ENCODE results near the gene KLHL26. TPM values are rescaled to one million over a fixed set of nuclear protein-coding genes. Genes with fewer than 3 reads are reported as not detected.

Gene KLHL26
- total RNA-seq, 4 donors from 2014 or later, result 7.0 to 15.7 (median 7.6) TPM

- Histone ChIP-seq H3K4me3 (peak overlapping the region; percentile 8 to 55 (median 34)), H3K9me3 (no peaks in the 10 kb centered on the region), H3K27ac (no peak overlapping the region), H3K27me3 (peaks cover 98% of the 10 kb centered on the region), H3K4me1 (peaks cover 12 to 37% (median 32%) of the 10 kb centered on the region in 4 donors), H3K36me3 (no peaks in the 10 kb centered on the region)
- in situ Hi-C loops (cut with MboI; ENCODE audit: low pct_ligation_motif_present in 1 of 4, low pct_unique_long_range_greater_than_20kb in 1 of 4, low sequenced_read_pairs in 3 of 4), result loop anchor here in 1 of 4 donors (25.0 kb wide), 1 partner anchor 200 kb away; no protein-coding TSS in a partner anchor
- intact Hi-C loops (cut with DNase I; ENCODE audit: low total_unique reads), result no loop called here
- DNase-seq, result no peak
- WGBS, 2 donors (ENCODE audit: low coverage in 1 of 2), result 0 to 3% methylated on average over 4 to 29 of the region's 30 CpGs
- TF ChIP-seq POLR2AphosphoS5 (IDR thresholded peaks at IDR 0.05), result no peak
- TF ChIP-seq CTCF (IDR thresholded peaks at IDR 0.05), result no peak
- no peak for TF ChIP-seq EP300 (IDR thresholded peaks at IDR 0.05; ENCODE audit: low read depth)
- TF ChIP-seq POLR2A (IDR thresholded peaks at IDR 0.05), result no peak
Measured at GRCh38 chr19:18612051-18612771, 24.6 kb upstream of the KLHL26 start.

GRCh38 chr19:18612772-18613588 lies 23.8 kb upstream of the KLHL26 start, which contains the start of gene TMEM59L:
Gene TMEM59L, plus strand, starts transcription at chr19:18612870. Its CDS starts 89 bp downstream, at chr19:18612959.
- WGBS, 2 donors (ENCODE audit: low coverage in 1 of 2), result 5% methylated on average over 30 of the region's 70 CpGs; no CpG with 5 or more reads in 1 of the 2 donors
- peaks cover 98% of the 10 kb centered on the region for H3K27me3 ChIP-seq
- peaks cover 6 to 29% (median 26%) of the 10 kb centered on the region in 4 donors for H3K4me1 ChIP-seq
- TF ChIP-seq POLR2A (IDR thresholded peaks at IDR 0.05) (no peak), EP300 (IDR thresholded peaks at IDR 0.05; ENCODE audit: low read depth) (no peak), CTCF (IDR thresholded peaks at IDR 0.05) (no peak), POLR2AphosphoS5 (IDR thresholded peaks at IDR 0.05) (no peak)
- DNase-seq, result no peak
- in situ Hi-C loops (cut with MboI; ENCODE audit: low pct_ligation_motif_present in 1 of 4, low pct_unique_long_range_greater_than_20kb in 1 of 4, low sequenced_read_pairs in 3 of 4) (loop anchor here in 1 of 4 donors (25.0 kb wide), 1 partner anchor 199 kb away; no protein-coding TSS in a partner anchor), intact Hi-C loops (cut with DNase I; ENCODE audit: low total_unique reads) (no loop called here)
- peak within 1 kb of the TSS; percentile 8 to 55 (median 34) for H3K4me3 ChIP-seq
- no peaks in the 10 kb centered on the region for H3K36me3 ChIP-seq
- H3K9me3 ChIP-seq, result no peaks in the 10 kb centered on the region
- H3K27ac ChIP-seq, result no peak within 1 kb of the TSS

GRCh38 chr19:18613589-18614234 lies 23.1 kb upstream of the KLHL26 start:
- Histone ChIP-seq H3K27ac (no peak overlapping the region), H3K4me1 (peaks cover 6 to 29% (median 26%) of the 10 kb centered on the region in 4 donors), H3K36me3 (no peaks in the 10 kb centered on the region), H3K27me3 (peaks cover 95% of the 10 kb centered on the region), H3K9me3 (no peaks in the 10 kb centered on the region), H3K4me3 (no peak overlapping the region)
- intact Hi-C loops (cut with DNase I; ENCODE audit: low total_unique reads) (no loop called here), in situ Hi-C loops (cut with MboI; ENCODE audit: low pct_ligation_motif_present in 1 of 4, low pct_unique_long_range_greater_than_20kb in 1 of 4, low sequenced_read_pairs in 3 of 4) (loop anchor here in 1 of 4 donors (25.0 kb wide), 1 partner anchor 199 kb away; no protein-coding TSS in a partner anchor)
- no peak for DNase-seq
- TF ChIP-seq POLR2A (IDR thresholded peaks at IDR 0.05) (no peak), EP300 (IDR thresholded peaks at IDR 0.05; ENCODE audit: low read depth) (no peak), CTCF (IDR thresholded peaks at IDR 0.05) (no peak), POLR2AphosphoS5 (IDR thresholded peaks at IDR 0.05) (no peak)
- WGBS, 2 donors (ENCODE audit: low coverage in 1 of 2), result 8 to 51% methylated on average over 2 to 20 of the region's 23 CpGs

All from transverse colon (tissue), 4 donors.